ENCODE results near the gene PCDHB13. TPM values are rescaled to one million over a fixed set of nuclear protein-coding genes. Genes with fewer than 3 reads are reported as not detected.
"Not testable (repeated sequence)": the region's sequence is repeated elsewhere in the genome, so short reads cannot be mapped to it uniquely, and the experiment has no call there.

PCDHB13 gene
- polyA plus RNA-seq (ENCODE audit: insufficient read length in 3 of 3) = 1 to 10 TPM; 5.4 to 6.3 (median 5.6) TPM

GRCh38 chr5:141213656-141214339 is at the start of gene PCDHB13:
Gene PCDHB13 (plus strand): TSS chr5:141213919. CDS start chr5:141214124, 205 bp downstream.
- not testable (repeated sequence) for DNase-seq (ENCODE audit: low read depth in 3 of 3, low spot score in 2 of 3)

GRCh38 chr5:141172381-141173204 is 41.1 kb upstream of the PCDHB13 start, which contains the start of gene PCDHB7:
Gene PCDHB7 (plus strand): TSS chr5:141172644. CDS start chr5:141172836, 192 bp downstream.
- peak in 1 of 3 donors; percentile 35 for DNase-seq (ENCODE audit: low read depth in 3 of 3, low spot score in 2 of 3)

DNA sequence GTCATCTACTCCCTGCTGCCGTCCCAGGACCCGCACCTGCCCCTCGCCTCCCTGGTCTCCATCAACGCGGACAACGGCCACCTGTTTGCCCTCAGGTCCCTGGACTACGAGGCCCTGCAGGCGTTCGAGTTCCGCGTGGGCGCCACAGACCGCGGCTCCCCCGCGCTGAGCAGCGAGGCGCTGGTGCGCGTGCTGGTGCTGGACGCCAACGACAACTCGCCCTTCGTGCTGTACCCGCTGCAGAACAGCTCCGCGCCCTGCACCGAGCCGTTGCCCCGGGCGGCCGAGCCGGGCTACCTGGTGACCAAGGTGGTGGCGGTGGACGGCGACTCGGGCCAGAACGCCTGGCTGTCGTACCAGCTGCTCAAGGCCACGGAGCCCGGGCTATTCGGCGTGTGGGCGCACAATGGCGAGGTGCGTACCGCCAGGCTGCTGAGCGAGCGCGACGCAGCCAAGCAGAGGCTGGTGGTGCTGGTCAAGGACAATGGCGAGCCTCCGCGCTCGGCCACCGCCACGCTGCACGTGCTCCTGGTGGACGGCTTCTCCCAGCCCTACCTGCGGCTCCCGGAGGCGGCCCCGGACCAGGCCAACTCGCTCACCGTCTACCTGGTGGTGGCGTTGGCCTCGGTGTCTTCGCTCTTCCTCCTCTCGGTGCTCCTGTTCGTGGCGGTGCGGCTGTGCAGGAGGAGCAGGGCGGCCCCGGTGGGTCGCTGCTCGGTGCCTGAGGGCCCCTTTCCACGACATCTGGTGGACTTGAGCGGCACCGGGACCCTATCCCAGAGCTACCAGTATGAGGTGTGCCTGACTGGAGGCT is 39.2 kb upstream of the PCDHB13 start:
- DNase-seq (ENCODE audit: low read depth in 3 of 3, low spot score in 2 of 3) = not testable (repeated sequence)

GRCh38 chr5:141175933-141176332 is 37.8 kb upstream of the PCDHB13 start:
- no peak for DNase-seq (ENCODE audit: low read depth in 3 of 3, low spot score in 2 of 3)

DNA sequence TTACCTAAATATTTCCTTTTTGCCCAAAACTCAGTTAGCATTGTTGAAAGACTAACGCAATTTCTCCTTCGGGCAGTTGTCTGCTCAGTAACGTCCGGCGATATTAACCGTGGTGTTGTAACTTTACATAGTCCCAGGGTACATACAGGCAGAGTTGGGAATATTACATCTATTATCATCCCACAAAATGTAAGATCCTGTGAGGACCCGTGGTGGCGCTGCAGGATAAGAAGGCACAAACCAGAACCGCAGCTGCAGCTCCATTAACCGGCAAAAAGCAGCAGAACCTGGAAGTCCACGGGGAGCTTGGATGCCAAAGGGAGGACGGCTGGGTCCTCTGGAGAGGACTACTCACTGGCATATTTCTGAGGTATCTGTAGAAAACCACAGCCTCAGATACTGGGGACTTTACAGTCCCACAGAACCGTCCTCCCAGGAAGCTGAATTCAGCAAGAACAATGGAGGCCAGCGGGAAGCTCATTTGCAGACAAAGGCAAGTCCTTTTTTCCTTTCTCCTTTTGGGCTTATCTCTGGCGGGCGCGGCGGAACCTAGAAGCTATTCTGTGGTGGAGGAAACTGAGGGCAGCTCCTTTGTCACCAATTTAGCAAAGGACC is 36.0 kb upstream of the PCDHB13 start, which contains the start of gene PCDHB8:
TSS of gene PCDHB8 (plus strand) at position 214 of the 615 bp plus-strand sequence. CDS start at position 459, 245 bp downstream.
- not testable (repeated sequence) for DNase-seq (ENCODE audit: low read depth in 3 of 3, low spot score in 2 of 3)

DNA sequence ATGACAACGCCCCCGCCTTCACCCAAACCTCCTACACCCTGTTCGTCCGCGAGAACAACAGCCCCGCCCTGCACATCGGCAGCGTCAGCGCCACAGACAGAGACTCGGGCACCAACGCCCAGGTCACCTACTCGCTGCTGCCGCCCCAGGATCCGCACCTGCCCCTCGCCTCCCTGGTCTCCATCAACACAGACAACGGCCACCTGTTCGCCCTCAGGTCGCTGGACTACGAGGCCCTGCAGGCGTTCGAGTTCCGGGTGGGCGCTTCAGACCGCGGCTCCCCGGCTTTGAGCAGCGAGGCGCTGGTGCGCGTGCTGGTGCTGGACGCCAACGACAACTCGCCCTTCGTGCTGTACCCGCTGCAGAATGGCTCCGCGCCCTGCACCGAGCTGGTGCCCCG is 34.3 kb upstream of the PCDHB13 start:
- not testable (repeated sequence) for DNase-seq (ENCODE audit: low read depth in 3 of 3, low spot score in 2 of 3)

DNA sequence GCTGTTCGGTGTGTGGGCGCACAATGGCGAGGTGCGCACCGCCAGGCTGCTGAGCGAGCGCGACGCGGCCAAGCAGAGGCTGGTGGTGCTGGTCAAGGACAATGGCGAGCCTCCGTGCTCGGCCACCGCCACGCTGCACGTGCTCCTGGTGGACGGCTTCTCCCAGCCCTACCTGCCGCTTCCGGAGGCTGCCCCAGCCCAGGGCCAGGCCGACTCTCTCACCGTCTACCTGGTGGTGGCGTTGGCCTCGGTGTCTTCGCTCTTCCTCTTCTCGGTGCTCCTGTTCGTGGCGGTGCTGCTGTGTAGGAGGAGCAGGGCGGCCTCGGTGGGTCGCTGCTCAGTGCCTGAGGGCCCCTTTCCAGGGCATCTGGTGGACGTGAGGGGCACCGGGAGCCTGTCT is 33.8 kb upstream of the PCDHB13 start:
- not testable (repeated sequence) for DNase-seq (ENCODE audit: low read depth in 3 of 3, low spot score in 2 of 3)

GRCh38 chr5:141180313-141180712 is 33.4 kb upstream of the PCDHB13 start:
- DNase-seq (ENCODE audit: low read depth in 3 of 3, low spot score in 2 of 3) = no peak

DNA sequence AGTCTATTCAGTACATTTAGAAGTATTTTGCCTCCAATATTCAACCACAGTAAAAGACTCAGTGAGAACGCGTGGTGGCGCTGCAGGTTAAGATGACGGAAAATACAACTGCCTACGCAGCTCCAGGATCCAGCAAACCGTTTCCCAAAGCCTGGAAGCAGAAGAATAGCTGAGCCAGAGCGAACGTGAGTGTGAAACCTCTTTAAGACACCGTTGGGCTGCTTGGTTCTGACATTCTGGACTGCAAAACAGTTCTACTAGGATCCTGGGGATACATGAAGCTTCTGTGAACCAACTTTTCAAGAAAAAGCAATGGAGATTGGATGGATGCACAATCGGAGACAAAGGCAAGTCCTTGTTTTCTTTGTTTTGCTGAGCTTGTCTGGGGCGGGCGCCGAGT is 31.5 kb upstream of the PCDHB13 start, which contains the start of gene PCDHB16:
TSS of gene PCDHB16 (plus strand) at position 140 of the 400 bp plus-strand sequence. CDS start at position 313, 173 bp downstream.
- DNase-seq (ENCODE audit: low read depth in 3 of 3, low spot score in 2 of 3) = no peak

DNA sequence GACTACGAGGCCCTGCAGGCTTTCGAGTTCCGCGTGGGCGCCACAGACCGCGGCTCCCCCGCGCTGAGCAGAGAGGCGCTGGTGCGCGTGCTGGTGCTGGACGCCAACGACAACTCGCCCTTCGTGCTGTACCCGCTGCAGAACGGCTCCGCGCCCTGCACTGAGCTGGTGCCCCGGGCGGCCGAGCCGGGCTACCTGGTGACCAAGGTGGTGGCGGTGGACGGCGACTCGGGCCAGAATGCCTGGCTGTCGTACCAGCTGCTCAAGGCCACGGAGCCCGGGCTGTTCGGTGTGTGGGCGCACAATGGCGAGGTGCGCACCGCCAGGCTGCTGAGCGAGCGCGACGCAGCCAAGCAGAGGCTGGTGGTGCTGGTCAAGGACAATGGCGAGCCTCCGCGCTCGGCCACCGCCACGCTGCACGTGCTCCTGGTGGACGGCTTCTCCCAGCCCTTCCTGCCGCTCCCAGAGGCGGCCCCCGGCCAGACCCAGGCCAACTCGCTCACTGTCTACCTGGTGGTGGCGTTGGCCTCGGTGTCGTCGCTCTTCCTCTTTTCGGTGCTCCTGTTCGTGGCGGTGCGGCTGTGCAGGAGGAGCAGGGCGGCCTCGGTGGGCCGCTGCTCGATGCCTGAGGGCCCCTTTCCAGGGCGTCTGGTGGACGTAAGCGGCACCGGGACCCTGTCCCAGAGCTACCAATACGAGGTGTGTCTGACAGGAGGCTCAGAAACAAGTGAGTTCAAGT is 29.4 kb upstream of the PCDHB13 start:
- DNase-seq (ENCODE audit: low read depth in 3 of 3, low spot score in 2 of 3) = not testable (repeated sequence)

DNA sequence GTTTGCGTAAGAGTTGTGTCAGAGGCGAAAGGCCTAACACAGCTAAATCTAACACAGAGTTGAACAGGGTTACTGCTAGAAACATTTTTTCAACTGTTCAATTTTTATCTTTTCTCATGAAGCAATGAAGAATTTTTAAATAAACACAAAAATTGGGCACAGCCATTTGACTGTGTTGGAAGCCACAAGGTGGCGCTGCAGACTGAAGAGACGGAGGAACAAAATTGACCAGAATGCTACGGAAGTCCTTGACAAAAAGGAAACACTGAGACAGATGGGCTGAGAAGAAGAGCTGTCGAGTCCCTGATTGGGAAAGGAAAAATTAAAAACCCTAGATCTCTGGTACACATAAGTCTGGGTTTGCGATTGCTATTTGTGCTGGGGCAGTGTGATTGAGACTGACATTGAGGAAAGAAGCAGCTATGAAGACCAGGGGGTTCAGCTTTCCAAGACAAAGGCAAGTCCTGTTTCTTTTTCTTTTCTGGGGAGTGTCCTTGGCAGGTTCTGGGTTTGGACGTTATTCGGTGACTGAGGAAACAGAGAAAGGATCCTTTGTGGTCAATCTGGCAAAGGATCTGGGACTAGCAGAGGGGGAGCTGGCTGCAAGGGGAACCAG is 26.7 kb upstream of the PCDHB13 start, which contains the start of gene PCDHB9:
TSS of gene PCDHB9 (plus strand) at position 265 of the 616 bp plus-strand sequence. CDS start at position 423, 158 bp downstream.
- no peak for DNase-seq (ENCODE audit: low read depth in 3 of 3, low spot score in 2 of 3)

GRCh38 chr5:141188682-141189081 is 25.0 kb upstream of the PCDHB13 start:
- not testable (repeated sequence) for DNase-seq (ENCODE audit: low read depth in 3 of 3, low spot score in 2 of 3)

GRCh38 chr5:141189131-141189530 is 24.6 kb upstream of the PCDHB13 start:
- not testable (repeated sequence) for DNase-seq (ENCODE audit: low read depth in 3 of 3, low spot score in 2 of 3)

- no peak for DNase-seq (ENCODE audit: low read depth in 3 of 3, low spot score in 2 of 3)
Measured at GRCh38 chr5:141192110-141192725, 21.5 kb upstream of the PCDHB13 start, which contains the start of gene PCDHB10. Gene PCDHB10 (plus strand): TSS chr5:141192353. CDS start chr5:141192553, 200 bp downstream.

DNA sequence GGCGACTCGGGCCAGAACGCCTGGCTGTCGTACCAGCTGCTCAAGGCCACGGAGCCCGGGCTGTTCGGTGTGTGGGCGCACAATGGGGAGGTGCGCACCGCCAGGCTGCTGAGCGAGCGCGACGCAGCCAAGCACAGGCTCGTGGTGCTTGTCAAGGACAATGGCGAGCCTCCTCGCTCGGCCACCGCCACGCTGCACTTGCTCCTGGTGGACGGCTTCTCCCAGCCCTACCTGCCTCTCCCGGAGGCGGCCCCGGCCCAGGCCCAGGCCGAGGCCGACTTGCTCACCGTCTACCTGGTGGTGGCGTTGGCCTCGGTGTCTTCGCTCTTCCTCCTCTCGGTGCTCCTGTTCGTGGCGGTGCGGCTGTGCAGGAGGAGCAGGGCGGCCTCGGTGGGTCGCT is 19.4 kb upstream of the PCDHB13 start:
- not testable (repeated sequence) for DNase-seq (ENCODE audit: low read depth in 3 of 3, low spot score in 2 of 3)

DNA sequence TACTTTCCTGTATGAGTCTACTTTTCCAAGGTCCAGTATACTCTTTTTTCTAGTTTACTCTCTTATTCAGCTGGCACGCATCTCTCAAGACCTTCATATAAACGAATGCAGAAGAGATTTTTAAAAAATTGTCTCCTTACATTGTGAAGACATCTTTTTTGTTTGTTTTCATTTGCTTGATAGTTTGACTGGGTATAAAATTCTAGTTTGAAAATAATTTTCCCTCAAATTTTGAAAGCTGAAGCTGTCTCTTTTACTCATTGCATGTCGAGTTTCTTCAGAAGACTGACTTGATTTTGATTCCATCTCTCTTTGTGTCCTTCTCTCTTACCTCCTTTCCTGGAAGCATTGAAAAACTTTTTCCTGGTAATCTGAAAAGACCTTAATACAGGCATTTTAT is 17.4 kb upstream of the PCDHB13 start:
- DNase-seq (ENCODE audit: low read depth in 3 of 3, low spot score in 2 of 3) = no peak

DNA sequence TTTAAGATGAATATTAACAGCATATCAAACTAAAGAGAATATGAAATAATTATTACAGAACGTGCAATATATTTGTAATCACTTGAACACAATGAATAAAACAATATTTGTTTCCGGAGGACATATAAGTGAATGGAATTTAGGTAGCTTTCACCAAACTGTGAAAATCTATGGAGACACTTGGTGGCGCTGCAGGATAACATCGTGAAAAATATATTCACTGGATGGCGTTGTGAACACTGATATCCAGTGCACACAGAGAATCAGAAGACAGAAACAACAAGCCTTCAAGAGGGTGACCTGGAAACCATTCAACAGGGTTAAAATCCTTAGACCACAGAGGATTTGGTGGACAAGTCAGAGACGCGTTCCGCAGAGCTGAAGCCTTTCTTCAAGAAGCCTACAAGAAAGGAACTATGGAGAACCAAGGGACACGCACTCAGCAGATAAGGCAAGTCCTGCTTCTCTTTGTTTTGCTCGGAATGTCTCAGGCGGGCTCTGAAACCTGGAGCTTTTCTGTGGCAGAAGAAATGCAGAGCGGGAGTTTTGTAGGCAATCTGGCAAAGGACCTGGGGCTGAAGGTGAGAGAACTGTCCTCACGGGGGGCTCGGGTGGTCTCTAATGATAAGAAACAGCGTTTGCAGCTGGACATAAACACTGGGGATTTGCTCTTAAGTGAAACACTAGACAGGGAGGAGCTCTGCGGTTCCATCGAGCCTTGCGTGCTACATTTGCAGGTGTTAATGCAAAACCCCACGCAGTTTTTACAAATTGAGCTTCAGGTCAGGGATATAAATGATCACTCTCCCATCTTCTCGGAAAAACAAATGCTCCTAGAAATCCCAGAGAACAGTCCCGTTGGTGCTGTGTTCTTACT is 14.1 kb upstream of the PCDHB13 start, which contains the start of gene PCDHB11:
TSS of gene PCDHB11 (plus strand) at position 269 of the 877 bp plus-strand sequence. CDS start at position 417, 148 bp downstream.
- no peak for DNase-seq (ENCODE audit: low read depth in 3 of 3, low spot score in 2 of 3)

Data from right renal cortex interstitium (tissue), 3 donors.